ENCODE data around the gene MGAT5. TPM values are rescaled to one million over a fixed set of nuclear protein-coding genes. Genes with fewer than 3 reads are reported as not detected.

MGAT5 gene
- total RNA-seq, 6 experiments from 2014 or later: 4.5 to 16.0 (median 10.0) TPM

DNA sequence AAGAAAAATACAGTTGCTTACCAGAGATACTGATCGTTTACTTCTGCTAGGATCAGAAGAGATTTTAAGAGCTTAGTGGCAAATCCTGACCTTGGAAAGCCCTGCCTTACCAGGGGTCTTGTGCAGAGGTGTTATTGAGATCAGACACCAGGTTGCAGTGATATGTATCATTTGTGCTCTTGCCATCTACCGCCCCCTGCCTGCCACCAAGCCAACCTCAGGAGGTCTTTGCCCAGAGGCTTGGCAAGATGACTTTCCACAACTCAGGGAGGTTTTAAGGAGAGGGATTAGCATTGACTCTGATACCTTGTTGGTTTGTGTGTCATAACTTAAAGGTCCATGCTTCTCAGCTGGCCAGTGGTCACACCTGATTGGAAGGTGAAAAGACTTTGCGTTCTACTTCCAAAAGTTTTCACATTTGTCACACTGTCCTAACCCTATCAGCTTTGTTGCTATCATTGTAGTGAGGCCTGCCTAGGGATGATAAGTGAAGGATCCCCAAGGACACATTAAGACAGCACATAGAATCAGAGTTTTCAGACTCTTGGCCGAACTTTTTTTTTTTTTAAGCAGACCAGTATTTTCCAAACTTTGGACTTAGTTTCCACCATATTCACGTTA, 46.2 kb upstream of the MGAT5 start:
- WGBS (ENCODE audit: insufficient coverage, low coverage, low lambda C conversion rate, missing lambda C conversion rate): 48% methylated on average over 4 of the region's 5 CpGs
- intact Hi-C loops (cut with DNase I): loop anchor here in 1 of 2 donors (10.0 kb wide), 1 partner anchor 83 kb away; no protein-coding TSS in a partner anchor
- H3K27ac ChIP-seq: no peak overlapping the region
- no peaks in the 10 kb centered on the region for H3K9me3 ChIP-seq
- H3K36me3 ChIP-seq: no peaks in the 10 kb centered on the region
- ATAC-seq (peak; percentile 86 to 93 (median 90)), DNase-seq (peak; percentile 59 to 62 (median 60))
- H3K27me3 ChIP-seq: no peaks in the 10 kb centered on the region
- no peak for TF ChIP-seq POLR2A (IDR thresholded peaks at IDR 0.05)
- TF ChIP-seq, protein P1, sequence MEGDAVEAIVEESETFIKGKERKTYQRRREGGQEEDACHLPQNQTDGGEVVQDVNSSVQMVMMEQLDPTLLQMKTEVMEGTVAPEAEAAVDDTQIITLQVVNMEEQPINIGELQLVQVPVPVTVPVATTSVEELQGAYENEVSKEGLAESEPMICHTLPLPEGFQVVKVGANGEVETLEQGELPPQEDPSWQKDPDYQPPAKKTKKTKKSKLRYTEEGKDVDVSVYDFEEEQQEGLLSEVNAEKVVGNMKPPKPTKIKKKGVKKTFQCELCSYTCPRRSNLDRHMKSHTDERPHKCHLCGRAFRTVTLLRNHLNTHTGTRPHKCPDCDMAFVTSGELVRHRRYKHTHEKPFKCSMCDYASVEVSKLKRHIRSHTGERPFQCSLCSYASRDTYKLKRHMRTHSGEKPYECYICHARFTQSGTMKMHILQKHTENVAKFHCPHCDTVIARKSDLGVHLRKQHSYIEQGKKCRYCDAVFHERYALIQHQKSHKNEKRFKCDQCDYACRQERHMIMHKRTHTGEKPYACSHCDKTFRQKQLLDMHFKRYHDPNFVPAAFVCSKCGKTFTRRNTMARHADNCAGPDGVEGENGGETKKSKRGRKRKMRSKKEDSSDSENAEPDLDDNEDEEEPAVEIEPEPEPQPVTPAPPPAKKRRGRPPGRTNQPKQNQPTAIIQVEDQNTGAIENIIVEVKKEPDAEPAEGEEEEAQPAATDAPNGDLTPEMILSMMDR (IDR thresholded peaks at IDR 0.05): peak; percentile 53 to 63 (median 56)
- no peaks in the 10 kb centered on the region for H3K4me1 ChIP-seq
- H3K4me3 ChIP-seq: no peak overlapping the region

- 43% methylated on average over 2 of the region's 2 CpGs for WGBS (ENCODE audit: insufficient coverage, low coverage, low lambda C conversion rate, missing lambda C conversion rate)
- no peaks in the 10 kb centered on the region for H3K27me3 ChIP-seq
- no peaks in the 10 kb centered on the region for H3K36me3 ChIP-seq
- H3K9me3 ChIP-seq: no peaks in the 10 kb centered on the region
- ATAC-seq: peak; percentile 43 to 72 (median 68)
- H3K4me3 ChIP-seq: no peak overlapping the region
- H3K27ac ChIP-seq: no peak overlapping the region
- no peaks in the 10 kb centered on the region for H3K4me1 ChIP-seq
- TF ChIP-seq, protein P1 (IDR thresholded peaks at IDR 0.05): no peak
- TF ChIP-seq POLR2A (IDR thresholded peaks at IDR 0.05): no peak
- DNase-seq: no peak
- intact Hi-C loops (cut with DNase I): loop anchor here in 1 of 2 donors (10.0 kb wide), 1 partner anchor 84 kb away; no protein-coding TSS in a partner anchor
These were observed 45.0 kb upstream of the MGAT5 start for GRCh38 chr2:134208825-134209224.

DNA sequence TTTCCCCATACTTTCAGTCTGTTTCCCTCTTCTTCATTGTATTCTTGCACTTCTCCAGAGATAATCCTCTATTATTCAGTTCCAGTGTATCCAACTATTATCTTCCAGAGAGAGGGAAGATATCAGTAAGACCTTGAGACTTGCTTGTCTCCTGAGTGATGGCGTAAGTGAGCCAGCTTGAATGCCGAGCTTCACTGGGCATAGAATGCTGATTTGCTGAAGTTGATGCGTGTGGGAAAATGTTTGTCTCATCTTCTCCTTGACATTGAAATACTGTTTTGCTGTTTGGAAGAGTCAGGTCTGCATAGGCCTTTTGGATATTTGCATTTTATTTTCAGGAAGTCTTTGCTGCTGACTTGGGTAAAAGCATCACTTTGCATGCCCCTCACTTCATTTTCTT, 41.1 kb upstream of the MGAT5 start:
- ATAC-seq (no peak), DNase-seq (no peak)
- intact Hi-C loops (cut with DNase I): no loop called here
- 83% methylated on average over 3 of the region's 3 CpGs for WGBS (ENCODE audit: insufficient coverage, low coverage, low lambda C conversion rate, missing lambda C conversion rate)
- Histone ChIP-seq H3K4me3 (no peak overlapping the region), H3K9me3 (no peaks in the 10 kb centered on the region), H3K36me3 (no peaks in the 10 kb centered on the region), H3K4me1 (no peaks in the 10 kb centered on the region), H3K27me3 (no peaks in the 10 kb centered on the region), H3K27ac (no peak overlapping the region)
- no peak for TF ChIP-seq POLR2A (IDR thresholded peaks at IDR 0.05)
- TF ChIP-seq, protein P1 (IDR thresholded peaks at IDR 0.05): no peak

GRCh38 chr2:134216152-134216829, 37.6 kb upstream of the MGAT5 start:
- Histone ChIP-seq H3K9me3 (no peaks in the 10 kb centered on the region), H3K4me3 (no peak overlapping the region), H3K27ac (no peak overlapping the region), H3K4me1 (no peaks in the 10 kb centered on the region), H3K27me3 (no peaks in the 10 kb centered on the region), H3K36me3 (no peaks in the 10 kb centered on the region)
- intact Hi-C loops (cut with DNase I): no loop called here
- 85% methylated on average over 8 of the region's 8 CpGs for WGBS (ENCODE audit: insufficient coverage, low coverage, low lambda C conversion rate, missing lambda C conversion rate)
- DNase-seq (no peak), ATAC-seq (no peak)
- TF ChIP-seq, protein P1 (IDR thresholded peaks at IDR 0.05): no peak
- no peak for TF ChIP-seq POLR2A (IDR thresholded peaks at IDR 0.05)
